GM21528 (cell line): ENCODE results near the gene FAM169A.
"Not testable (repeated sequence)": the region's sequence is repeated elsewhere in the genome, so short reads cannot be mapped to it uniquely, and the experiment has no call there.

Experiments used
- ATAC-seq: cut with Tn5 transposase; IDR thresholded peaks from one replicate; pipeline ENCODE4 v1.9.1; 2021; ENCODE audit warnings: mild to moderate bottlenecking, moderate library complexity; ENCODE audit not compliant: unreplicated experiment, low FRiP score

FAM169A gene

DNA sequence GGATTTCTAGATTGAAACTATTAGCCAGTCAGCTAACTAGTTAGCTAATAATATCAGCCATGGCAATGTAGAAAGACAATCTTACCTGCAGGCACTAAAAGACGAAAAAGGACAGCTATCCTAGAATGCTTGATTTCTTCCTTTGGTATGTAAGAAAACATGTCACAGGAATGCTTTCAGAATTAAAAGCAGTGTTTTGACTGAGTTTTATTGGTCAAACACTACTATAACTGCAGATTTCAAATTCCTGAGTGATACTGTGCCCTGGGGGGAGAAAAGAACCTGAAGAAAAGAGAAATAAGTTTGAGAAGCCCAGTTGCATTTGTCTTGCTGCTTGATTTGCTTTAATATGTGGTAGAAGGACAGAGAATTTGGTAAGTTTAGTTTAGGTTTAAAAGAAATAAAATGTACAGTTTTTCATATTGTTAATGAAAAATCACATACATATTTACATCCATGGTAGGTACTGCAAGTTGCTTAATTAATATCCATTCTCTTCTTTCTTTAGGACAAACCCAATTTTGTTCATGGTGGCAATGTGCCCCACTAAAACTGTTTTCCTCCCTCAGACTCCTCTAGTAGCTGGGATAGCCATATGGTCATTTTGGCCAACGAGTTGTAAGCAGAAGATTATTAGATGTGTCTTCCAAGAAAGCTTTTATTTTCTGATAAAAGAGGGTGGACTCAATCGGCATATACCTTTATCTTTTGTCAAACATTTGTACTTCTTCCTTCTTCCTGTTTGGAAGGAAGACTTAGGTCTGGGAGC lies 4.3 kb upstream of the FAM169A start:
- ATAC-seq: no peak

DNA sequence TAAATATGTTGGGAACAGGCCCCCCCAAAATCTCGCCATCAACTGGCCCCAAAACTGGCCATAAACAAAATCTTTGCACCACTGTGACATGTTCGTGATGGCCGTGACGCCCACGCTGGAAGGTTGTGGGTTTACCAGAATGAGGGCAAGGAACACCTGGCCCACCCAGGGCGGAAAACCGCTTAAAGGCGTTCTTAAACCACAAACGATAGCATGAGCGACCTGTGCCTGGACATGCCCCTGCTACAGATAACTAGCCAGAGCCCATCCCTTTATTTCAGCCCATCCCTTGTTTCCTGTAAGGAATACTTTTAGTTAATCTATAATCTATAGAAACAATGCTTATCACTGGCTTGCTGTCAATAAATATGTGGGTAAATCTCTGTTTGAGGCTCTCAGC lies 3.2 kb upstream of the FAM169A start:
- ATAC-seq: not testable (repeated sequence)

DNA sequence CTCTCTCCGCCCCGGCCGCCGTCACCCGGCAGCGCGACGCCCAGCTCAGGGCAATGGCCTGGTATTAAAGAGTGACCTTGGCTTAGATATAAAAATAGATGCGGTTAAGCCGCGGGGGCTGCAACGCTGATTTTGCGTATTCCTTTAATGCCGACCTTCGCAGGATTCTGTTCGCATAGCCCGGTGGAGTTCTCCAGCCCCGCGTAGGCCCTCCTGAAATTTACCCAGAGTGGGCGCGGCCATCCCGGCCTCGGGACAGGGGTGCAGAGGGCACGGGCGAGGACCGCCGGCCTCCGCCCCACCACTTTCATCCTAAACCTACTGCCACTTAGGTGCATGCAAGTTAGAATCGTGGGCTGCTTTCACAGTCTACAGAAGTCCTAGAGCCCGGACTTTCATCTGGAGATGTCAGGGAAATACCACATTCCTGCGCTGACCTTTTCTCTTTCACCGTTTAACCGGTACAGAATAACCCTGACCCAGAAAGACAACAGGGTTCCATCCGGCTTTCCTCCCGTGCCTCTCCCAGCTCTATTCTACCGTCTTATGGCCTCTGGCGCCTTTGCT lies 492 bp upstream of the FAM169A start:
- peak; percentile 20 for ATAC-seq

DNA sequence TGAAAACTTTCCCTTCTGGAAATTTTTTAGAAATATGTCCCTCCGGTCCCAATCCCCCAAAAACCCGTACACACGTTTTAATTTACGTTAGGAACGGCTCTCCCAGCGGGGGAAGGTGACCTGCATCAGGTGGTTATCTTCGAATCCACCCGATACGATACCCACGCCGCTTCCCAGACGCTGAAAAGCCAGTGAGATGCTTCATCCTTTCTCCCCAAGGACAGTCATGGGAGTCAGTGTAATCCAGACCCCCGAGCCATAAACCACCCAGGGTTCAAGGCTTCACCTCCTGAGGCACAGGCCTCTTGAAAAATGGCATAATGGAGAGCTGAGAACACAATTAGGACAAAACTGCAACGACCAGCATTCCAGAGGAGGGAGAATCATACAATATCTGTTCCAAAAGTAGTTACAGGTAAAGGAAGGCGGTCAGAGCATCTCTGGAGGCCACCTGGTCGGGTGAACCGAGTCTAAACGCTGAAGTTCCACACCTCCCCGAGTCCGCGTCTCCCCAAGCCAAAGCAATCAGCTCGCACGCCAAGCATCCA lies 857 bp downstream of the FAM169A start:
- ATAC-seq: no peak

DNA sequence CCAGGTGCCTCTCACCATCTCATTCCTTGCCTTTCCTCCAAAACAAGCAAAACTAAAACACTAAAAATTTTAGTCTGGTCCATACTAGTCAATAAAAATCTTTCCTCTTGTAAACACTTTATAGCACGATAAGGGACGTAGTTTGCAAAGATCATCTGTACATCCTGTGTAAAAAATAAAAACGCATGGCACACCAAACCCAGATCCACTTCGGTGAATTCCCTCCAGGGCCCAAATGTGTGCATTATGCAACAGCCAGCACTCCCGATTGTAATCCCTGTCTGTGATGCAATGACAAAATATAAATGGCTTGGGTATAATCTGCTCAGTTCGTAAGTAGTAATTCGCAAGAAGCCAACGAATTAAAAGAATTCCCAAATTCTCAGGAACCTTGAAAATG lies 1.4 kb downstream of the FAM169A start:
- no peak for ATAC-seq

DNA sequence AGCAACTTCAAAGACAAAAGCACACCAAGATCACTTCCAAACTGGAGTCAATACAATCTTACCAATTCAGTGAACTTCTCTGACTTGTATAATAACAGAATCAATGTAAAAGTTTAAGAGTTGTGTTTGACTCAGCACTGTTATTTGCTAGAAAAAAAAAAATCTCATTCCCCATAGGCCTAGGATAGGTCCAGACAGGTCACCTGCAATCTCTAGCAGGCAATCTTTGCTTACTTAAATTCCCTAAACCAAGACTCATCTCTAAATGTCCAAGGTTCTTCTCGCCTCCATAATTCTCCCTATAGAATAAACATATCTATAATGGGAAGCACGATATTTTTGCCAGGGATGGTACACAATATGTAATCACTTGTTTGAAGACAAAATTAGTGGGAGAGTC lies 2.5 kb downstream of the FAM169A start:
- ATAC-seq: no peak

DNA sequence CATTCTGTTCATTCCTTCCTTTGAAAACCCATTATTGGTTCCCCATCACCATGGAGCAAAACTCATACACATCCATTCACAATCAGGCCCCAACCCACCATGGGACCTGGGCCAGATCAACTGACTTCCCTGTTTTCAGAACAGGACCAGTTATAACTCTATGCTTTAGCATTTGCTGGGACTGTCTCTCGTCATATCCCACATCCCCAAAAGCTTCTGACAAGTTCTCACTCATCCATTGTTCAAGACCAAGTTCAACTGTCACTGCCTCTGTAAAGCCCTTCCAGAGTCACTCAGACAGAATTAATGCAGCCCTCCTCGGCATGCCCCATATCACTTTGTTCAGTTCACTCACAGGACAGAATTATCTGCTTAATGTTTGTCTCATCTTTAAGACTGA lies 4.0 kb downstream of the FAM169A start:
- no peak for ATAC-seq

DNA sequence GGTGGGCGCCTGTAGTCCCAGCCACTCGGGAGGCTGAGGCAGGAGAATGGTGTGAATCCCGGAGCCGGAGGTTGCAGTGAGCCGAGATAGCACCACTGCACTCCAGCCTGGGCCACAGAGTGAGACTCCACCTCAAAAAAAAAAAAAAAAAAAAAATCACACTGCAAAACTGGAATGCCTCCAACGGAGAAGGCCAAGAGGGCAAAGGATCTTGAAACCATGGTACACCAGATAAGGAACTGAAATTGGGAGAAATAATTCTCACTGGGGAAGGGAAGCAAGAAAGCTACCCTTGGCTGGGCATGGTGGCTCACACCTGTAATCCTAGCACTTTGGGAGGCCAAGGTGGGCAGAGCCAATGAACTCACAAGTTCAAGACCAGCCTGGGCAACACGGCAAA lies 9.2 kb downstream of the FAM169A start:
- not testable (repeated sequence) for ATAC-seq

DNA sequence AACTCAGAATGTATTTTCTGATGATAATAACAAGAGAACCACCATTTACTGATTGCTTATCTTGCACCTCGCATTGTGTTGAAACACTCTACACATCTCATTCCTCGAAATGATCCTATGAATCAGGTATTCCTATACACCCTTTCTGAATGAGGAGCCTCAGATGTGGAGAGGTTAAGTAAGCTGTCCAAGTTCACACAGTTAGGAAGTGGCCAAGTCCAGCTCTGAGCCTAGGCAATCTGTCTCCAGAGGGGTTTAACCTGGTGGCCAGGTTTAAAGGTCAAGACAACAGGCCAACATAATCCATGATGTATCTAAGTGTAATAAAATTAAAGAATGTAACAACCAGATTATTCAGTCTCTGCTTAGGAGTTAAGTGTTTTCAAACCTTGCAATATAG lies 12.9 kb downstream of the FAM169A start:
- no peak for ATAC-seq

DNA sequence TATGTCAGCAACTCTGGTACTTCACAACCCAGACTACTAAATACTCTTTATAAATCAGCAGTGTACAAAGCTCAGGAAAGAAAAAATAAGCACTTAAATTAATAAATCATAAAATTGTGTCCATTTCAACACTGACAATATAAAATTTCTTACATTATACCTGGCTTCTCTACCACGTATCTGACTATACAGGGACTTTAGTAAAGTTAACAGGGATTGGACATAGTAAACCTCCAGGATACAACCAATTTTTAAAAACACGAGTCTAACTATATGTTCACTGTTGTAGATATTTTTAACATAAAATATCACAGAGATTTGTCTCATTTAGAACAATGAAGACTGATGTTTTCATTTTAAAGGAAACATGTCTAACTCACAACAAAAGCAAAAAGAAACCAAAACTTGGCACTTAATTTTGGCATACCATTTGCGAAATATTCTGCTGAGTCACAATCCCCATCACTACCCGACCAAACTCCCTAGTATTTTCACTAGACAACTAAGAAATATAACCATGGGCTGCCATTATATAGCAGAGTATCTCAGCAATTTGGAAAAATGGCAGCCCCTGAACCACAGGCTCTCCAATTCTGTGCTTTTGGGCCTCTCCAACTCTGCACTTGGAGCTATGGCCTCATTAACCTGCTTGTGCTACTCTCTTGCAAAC lies 14.4 kb downstream of the FAM169A start:
- no peak for ATAC-seq

DNA sequence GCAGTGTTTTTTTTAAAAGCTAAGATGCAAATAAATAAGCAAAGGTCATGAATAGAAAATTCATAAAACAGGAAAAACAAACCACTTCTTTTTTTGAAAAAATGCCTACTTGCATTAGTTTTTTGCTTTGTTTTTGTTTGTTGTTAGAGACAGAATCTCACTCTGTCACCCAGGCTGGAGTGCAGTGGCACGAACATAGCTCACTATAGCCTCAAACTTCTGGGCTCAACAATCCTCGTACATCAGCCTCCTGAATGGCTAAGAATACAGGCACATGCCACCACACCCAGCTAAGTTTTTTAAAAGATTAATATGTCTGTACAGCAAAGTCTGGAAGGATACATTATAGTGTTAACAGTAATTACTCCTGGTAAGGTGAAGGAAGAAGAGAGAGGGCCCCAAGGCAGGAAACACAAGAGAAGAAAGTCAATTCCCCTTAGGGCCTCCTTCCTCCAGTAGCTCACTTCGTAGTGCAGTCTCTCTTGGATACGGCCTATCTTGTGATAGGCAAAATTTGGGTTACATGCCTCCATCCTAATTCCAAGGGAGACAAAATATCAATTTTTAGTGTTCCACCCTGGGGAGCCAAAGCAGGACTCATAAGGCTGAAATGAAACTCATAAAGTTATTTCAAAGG lies 15.3 kb downstream of the FAM169A start:
- no peak for ATAC-seq

DNA sequence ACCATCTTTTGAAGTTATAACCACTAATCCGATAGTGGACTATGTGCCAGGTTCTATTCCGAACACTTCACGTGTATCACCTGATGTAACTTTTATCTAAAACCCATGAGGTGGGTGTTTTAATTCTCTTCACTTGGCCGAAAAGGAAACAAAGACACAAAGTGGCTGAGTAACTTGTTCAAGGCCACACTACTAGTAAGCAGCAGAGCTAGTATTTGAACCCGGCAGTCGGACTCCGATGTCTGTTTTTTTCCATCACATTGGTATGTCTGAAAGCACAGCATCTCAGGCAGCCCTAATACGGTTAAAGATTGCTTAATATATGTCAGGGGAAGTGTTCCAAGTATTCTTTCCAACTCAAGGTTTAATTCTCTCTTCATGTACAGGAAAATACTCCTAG lies 16.2 kb downstream of the FAM169A start:
- no peak for ATAC-seq

DNA sequence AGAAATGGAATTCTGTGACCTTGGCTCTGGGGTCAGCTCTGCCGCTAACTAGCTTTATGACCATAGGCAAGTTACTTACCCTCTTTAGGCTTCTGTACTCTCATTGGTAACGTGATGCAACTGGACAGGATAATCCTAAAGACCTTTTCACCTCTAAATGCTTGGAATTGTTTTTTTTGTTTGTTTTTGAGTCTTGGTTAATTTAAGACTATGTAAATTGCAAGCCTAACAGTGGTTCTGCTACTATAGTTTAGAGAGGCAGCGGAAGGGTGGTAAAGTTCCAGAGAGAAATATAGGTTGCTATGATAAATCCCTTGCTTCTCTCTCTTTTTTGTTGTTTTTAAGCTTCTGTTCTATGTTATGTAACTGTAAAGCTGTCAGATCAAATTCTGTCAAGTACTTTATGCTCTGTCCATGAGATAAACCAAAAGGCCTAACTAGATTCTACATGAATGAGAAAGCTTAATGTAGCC lies 17.6 kb downstream of the FAM169A start:
- ATAC-seq: no peak

DNA sequence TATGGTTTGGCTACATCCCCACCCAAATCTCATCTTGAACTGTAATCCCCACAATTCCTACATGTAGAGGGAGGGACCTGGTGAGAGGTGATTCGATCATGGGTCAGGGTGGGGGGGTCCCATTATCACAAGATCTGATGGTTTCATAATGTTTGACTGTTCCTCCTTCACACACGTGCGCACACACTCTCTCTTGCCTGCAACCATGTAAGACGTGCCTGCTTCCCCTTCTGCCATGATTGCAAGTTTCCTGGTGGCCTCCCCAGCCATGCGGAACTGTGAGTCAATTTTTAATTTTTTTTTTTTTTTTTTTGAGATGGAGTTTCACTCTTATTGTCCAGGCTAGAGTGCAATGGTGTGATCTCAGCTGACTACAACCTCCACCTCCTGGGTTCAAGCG lies 27.0 kb downstream of the FAM169A start:
- no peak for ATAC-seq

DNA sequence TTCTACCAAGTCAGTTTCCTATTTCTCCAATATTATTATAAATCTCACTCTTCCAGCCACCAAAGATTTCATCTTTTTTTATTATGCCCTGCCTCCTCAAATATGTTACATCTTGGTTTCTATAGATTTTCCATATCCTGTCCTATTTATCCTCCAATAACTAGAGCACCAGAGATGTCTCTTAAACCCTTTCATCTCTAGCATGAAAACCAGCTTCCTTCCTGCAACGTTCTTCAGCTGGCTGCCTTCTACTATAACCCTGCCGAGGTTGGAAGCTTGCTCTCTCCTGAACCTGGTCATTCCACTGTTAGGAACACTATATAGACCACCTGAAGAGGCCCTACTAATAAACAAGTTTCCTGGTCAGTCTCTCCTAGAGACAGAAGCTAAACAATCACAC lies 27.9 kb downstream of the FAM169A start:
- no peak for ATAC-seq

DNA sequence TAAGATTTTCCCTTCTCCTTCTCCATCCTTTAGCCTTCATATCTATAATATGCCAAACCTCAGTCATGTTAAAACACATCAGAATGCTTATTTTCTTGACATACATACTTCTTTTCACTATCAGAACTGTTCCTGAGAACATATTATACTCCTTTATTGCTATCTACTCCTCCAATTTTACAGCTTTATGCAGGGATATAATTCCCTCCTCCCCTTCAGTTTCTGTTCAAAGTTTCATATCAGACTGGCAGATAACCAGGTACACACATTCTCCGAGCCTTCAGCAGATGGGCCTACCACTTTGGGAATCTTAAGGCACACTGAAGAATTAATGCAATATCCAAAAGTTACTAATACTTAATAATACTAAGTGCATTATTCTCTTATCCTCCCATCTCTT lies 29.1 kb downstream of the FAM169A start:
- ATAC-seq: no peak

DNA sequence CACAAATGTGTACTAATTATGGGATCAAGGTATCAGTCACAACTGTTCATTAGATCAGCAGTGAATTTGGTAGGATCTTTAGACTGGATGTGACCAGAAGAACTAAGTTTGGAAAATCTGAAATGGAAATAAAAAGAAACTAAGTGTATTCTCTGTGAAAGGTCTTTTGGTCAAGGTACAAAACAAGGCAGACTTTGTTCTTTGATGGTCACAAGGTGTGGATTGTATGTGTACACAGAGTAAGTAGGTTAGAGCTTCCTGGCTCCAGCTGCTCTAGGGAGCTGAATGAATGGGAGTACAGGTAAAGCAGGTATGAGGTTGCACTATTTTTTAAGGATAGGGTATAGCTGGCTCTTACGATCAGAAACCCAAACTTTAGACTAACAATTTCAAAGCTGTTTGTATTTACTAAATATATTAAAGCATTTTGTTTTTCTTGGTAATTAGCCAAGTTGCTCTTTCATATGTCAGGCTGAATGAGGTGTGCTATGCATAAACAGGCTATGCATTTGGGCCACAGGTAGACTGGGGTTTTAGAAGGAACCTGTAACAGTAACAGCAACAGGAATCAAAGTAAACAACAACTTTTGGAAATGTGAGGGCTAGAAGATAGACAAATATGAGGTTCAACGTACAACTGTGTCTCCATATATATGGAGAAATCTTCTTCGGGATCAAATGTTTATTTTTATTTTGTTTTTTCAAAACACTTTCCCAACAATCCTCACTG lies 32.5 kb downstream of the FAM169A start:
- ATAC-seq: no peak

DNA sequence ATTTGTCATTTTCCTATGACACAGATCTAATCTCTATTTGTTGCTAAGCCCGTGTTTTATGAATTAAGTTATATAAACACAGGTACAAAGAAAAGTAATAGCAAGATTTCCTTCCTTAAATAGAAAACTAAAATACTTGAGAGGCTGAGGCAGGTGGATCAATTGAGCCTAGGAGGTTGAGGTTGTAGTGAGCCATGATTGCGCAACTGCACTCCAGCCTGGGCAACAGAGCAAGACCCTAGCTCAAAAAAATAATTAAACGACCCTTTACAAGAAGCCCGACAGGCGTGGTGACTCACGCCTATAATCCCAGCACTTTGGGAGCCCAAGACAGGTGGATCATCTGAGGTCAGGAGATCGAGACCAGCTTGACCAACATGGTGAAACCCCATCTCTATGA lies 36.8 kb downstream of the FAM169A start:
- no peak for ATAC-seq

DNA sequence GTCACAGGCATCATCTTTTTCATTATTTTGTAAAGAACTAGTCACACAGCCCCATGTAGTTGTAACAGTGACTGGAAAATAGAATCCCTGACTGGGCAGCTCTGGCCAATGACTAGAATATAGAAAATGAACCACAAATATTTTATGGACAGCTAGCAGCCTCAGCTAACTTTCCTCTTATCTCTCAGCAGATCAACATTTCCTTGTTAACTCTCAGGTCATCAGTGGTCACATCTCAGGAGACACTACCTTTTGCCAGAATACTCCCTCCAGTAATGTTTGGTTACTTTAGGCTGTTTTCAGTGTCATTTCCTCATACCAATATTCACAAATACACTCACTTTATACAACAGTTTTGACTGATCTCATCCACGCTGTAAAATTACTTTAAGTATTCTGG lies 43.9 kb downstream of the FAM169A start:
- ATAC-seq: no peak

DNA sequence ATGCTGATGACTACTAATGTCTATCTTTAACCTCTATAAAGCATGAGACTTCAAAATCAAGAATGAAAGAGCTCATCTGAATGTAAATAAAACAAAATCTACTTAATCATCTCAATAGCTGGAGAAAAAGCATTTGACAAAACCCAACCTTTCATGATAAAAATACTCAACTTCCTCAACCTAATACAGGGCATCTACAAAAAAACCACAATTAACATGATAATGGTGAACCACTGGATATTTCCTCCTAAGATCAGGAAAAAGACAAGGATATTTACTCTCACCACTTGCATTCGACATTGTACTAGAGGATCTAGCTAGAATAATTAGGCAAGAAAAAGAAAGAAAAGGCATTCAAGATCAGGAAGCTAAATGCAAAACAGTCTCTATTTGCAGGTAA lies 49.3 kb downstream of the FAM169A start:
- no peak for ATAC-seq
